Measurements from ENCODE around the gene WWTR1.

- TF ChIP-seq, protein P1, sequence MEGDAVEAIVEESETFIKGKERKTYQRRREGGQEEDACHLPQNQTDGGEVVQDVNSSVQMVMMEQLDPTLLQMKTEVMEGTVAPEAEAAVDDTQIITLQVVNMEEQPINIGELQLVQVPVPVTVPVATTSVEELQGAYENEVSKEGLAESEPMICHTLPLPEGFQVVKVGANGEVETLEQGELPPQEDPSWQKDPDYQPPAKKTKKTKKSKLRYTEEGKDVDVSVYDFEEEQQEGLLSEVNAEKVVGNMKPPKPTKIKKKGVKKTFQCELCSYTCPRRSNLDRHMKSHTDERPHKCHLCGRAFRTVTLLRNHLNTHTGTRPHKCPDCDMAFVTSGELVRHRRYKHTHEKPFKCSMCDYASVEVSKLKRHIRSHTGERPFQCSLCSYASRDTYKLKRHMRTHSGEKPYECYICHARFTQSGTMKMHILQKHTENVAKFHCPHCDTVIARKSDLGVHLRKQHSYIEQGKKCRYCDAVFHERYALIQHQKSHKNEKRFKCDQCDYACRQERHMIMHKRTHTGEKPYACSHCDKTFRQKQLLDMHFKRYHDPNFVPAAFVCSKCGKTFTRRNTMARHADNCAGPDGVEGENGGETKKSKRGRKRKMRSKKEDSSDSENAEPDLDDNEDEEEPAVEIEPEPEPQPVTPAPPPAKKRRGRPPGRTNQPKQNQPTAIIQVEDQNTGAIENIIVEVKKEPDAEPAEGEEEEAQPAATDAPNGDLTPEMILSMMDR (conservative IDR thresholded peaks at IDR 0.05 in 1 of 2, IDR thresholded peaks at IDR 0.05 in 1 of 2; ENCODE audit: extremely low read depth in 1 of 2, insufficient read depth in 1 of 2, low read depth in 1 of 2, low read length in 2 of 2), result no peak
- no peak for TF ChIP-seq EZH2 (IDR thresholded peaks at IDR 0.05; ENCODE audit: borderline replicate concordance, low read length)
Observed at GRCh38 chr3:149527531-149528339, 130.1 kb downstream of the WWTR1 start.

Data from mammary epithelial cell (primary cell).